ENCODE results near the gene PPCDC. TPM values are rescaled to one million over a fixed set of nuclear protein-coding genes. Genes with fewer than 3 reads are reported as not detected.

The PPCDC gene
- total and polyA plus RNA-seq, 2 of the 4 experiments (the other 2 are of a cell fraction), result 13.3 to 16.3 TPM

GRCh38 chr15:75044258-75044878 lies 21.0 kb downstream of the PPCDC start:
- Histone ChIP-seq H3K14ac (replicated peaks; ENCODE audit: low read depth, low read length) (peak overlapping the region; percentile 31; the same call in 1 of the 2 replicates), H3K79me1 (ENCODE audit: low read depth in 1 of 2, low read length in 2 of 2) (peaks cover 2 to 25% of the 10 kb centered on the region in 2 experiments; a peak in 2 of 4 replicates), H2BK120ac (ENCODE audit: low read depth, low read length) (peak overlapping the region; percentile 86), H3K4me2 (ENCODE audit: low read depth, low read length) (peak overlapping the region; percentile 28; the same call in 1 of the 2 replicates), H2AK5ac (ENCODE audit: low read depth, low read length) (peak overlapping the region; percentile 94), H2AK9ac (replicated peaks; ENCODE audit: low read depth, low read length, poor library complexity) (peak overlapping the region; percentile 85), H3K9me1 (ENCODE audit: insufficient read depth, low read length) (peaks cover 30% of the 10 kb centered on the region), H4K8ac (ENCODE audit: low read depth in 2 of 2, low read length in 2 of 2) (peak overlapping the region; percentile 45 to 80), H4K20me1 (ENCODE audit: insufficient read depth, low read length) (peaks cover 10% of the 10 kb centered on the region), H2AFZ (replicated peaks; ENCODE audit: low read length, poor library complexity) (peak overlapping the region; percentile 83), H3K4me3 (ENCODE audit: insufficient read depth, low read depth, low read length) (no peak overlapping the region), H3K27me3 (ENCODE audit: control insufficient read depth, insufficient read depth, low read length) (no peaks in the 10 kb centered on the region), H3K4me1 (ENCODE audit: control insufficient read depth, insufficient read depth, low read length) (peaks cover 28% of the 10 kb centered on the region), H3K36me3 (ENCODE audit: control insufficient read depth, insufficient read depth, low read length) (no peaks in the 10 kb centered on the region; the same call in 1 of the 2 replicates), H3K27ac (ENCODE audit: insufficient read depth, low read length) (peak overlapping the region; percentile 74), H3K4ac (ENCODE audit: low read depth, low read length) (peak overlapping the region; percentile 94), H3K56ac (ENCODE audit: extremely low read depth, insufficient read depth, low read length) (no peak overlapping the region), H3K18ac (ENCODE audit: low read depth, low read length) (peak overlapping the region; percentile 10; the same call in 1 of the 2 replicates), H2BK15ac (ENCODE audit: low read depth, low read length) (peak overlapping the region; percentile 87; the same call in 2 of the 3 replicates), H3K9me3 (ENCODE audit: control insufficient read depth, insufficient read depth, low read length) (no peaks in the 10 kb centered on the region), H2BK5ac (ENCODE audit: low read depth, low read length, poor library complexity, severe bottlenecking) (peak overlapping the region; percentile 62), H3K9ac (ENCODE audit: low read depth, low read length) (peak overlapping the region; percentile 12; the same call in 1 of the 2 replicates), H4K5ac (ENCODE audit: low read depth, low read length) (peak overlapping the region; percentile 9; the same call in 1 of the 2 replicates), H3K23ac (ENCODE audit: low read depth, low read length) (peak overlapping the region; percentile 22; the same call in 1 of the 2 replicates), H4K91ac (ENCODE audit: insufficient read depth, low read depth, low read length) (peak overlapping the region; percentile 83), H2BK20ac (ENCODE audit: low read depth, low read length) (peak overlapping the region; percentile 28)
- ChIA-PET POLR2A (ENCODE audit: unreplicated experiment) (interaction anchor here (1.2 kb wide), 1 partner anchor 159 kb away, joined by 8 read pairs; no protein-coding TSS in a partner anchor), CTCF (interaction anchor here (0.6 to 2.4 kb wide), 10 partner anchors 15 to 175 kb away, joined by 3 to 13 read pairs (median 6); partner anchors contain the start of gene C15orf39)
- no TSS peak for BruUV-seq (replicated peaks)
- no peak for ATAC-seq (ENCODE audit: low read depth)
- DNase-seq, result no peak
- intact Hi-C loops (cut with micrococcal nuclease), result no loop called here
- in situ Hi-C loops (cut with MboI; ENCODE audit: low sequenced_read_pairs), result no loop called here
- dilution Hi-C loops (cut with HindIII; ENCODE audit: low sequenced_read_pairs, unreplicated experiment), result no loop called here
- no peak for TF ChIP-seq RCOR1 (IDR thresholded peaks at IDR 0.05; ENCODE audit: insufficient replicate concordance, low read length)
- WGBS, 2 experiments (ENCODE audit: extremely low coverage in 2 of 2, insufficient read length in 1 of 2), result 90% methylated on average over 2 of the region's 14 CpGs; no CpG with 5 or more reads in 1 of the 2 experiments
